H9 (cell line): ENCODE results near the gene CTCFL. TPM values are rescaled to one million over a fixed set of nuclear protein-coding genes. Genes with fewer than 3 reads are reported as not detected.

ENCODE experiments used
- DNase-seq: peaks from one replicate; pipeline ENCODE4 v3.0.0-alpha.2; 2017
- H2AFZ ChIP-seq: one replicate; pipeline ENCODE4 v1.6.1; 2013; ENCODE audit warnings: mild to moderate bottlenecking, low read length, control low read depth, moderate library complexity
- H2AK5ac ChIP-seq: 2 replicates; pipeline ENCODE4 v1.6.1; 2013; ENCODE audit warnings: low read length, control low read depth, mixed read lengths; ENCODE audit not compliant: insufficient read length
- H2BK120ac ChIP-seq: one replicate; pipeline ENCODE4 v1.6.1; 2013; ENCODE audit warnings: low read depth, mild to moderate bottlenecking, low read length, control low read depth, inconsistent platforms; ENCODE audit not compliant: poor library complexity, severe bottlenecking
- H2BK12ac ChIP-seq: 2 replicates; pipeline ENCODE4 v1.6.1; 2013; ENCODE audit warnings: low read length, control low read depth, mixed read lengths, low read depth; ENCODE audit not compliant: insufficient read length
- H2BK15ac ChIP-seq: 2 replicates; pipeline ENCODE4 v1.6.1; 2013; ENCODE audit warnings: low read depth, low read length, control low read depth
- H2BK20ac ChIP-seq: one replicate; pipeline ENCODE4 v1.6.1; 2013; ENCODE audit warnings: low read depth, mild to moderate bottlenecking, low read length, control low read depth, inconsistent platforms; ENCODE audit not compliant: poor library complexity, severe bottlenecking
- H2BK5ac ChIP-seq: 2 replicates; pipeline ENCODE4 v1.6.1; 2013; ENCODE audit warnings: low read length, control low read depth, mixed read lengths; ENCODE audit not compliant: insufficient read length
- H3K14ac ChIP-seq: 2 replicates; pipeline ENCODE4 v1.6.1; 2013; ENCODE audit warnings: low read length, control low read depth; ENCODE audit not compliant: insufficient read depth
- H3K18ac ChIP-seq: 2 replicates; pipeline ENCODE4 v1.6.1; 2013; ENCODE audit warnings: low read depth, mild to moderate bottlenecking, mixed read lengths, low read length, control low read depth; ENCODE audit not compliant: insufficient read length
- H3K23ac ChIP-seq: 2 replicates; pipeline ENCODE4 v1.6.1; 2013; ENCODE audit warnings: low read length, control low read depth, mixed read lengths, low read depth; ENCODE audit not compliant: insufficient read length
- H3K23me2 ChIP-seq: 2 replicates; pipeline ENCODE4 v1.6.1; 2013; ENCODE audit warnings: low read depth, mild to moderate bottlenecking, mixed read lengths, low read length, control low read depth; ENCODE audit not compliant: insufficient read length, poor library complexity, severe bottlenecking
- H3K27ac ChIP-seq: 2 replicates; pipeline ENCODE4 v1.5.1; 2013; ENCODE audit warnings: low read length, control low read depth, mixed read lengths, low read depth; ENCODE audit not compliant: insufficient read length
- H3K27me3 ChIP-seq: 2 replicates; pipeline ENCODE4 v1.6.1; 2013; ENCODE audit warnings: low read length, control low read depth, inconsistent platforms; ENCODE audit not compliant: insufficient read depth
- H3K4ac ChIP-seq: 2 replicates; pipeline ENCODE4 v1.6.1; 2013; ENCODE audit warnings: low read depth, mild to moderate bottlenecking, control low read depth, inconsistent platforms, low read length, moderate library complexity
- H3K4me1 ChIP-seq: 2 replicates; pipeline ENCODE4 v1.6.1; 2013; ENCODE audit warnings: low read length, control low read depth, inconsistent platforms; ENCODE audit not compliant: insufficient read depth
- H3K4me2 ChIP-seq: 2 replicates; pipeline ENCODE4 v1.6.1; 2013; ENCODE audit warnings: low read length, control low read depth, mixed read lengths; ENCODE audit not compliant: insufficient read length, insufficient read depth
- H3K56ac ChIP-seq: 2 replicates; pipeline ENCODE4 v1.6.1; 2013; ENCODE audit warnings: low read depth, mild to moderate bottlenecking, mixed read lengths, low read length, control low read depth; ENCODE audit not compliant: insufficient read length
- H3K79me1 ChIP-seq: 2 replicates; pipeline ENCODE4 v1.6.1; 2013; ENCODE audit warnings: low read depth, mild to moderate bottlenecking, moderate library complexity, low read length, control low read depth, inconsistent platforms; ENCODE audit not compliant: insufficient read depth, poor library complexity, severe bottlenecking
- H3K79me2 ChIP-seq: 2 replicates; pipeline ENCODE4 v1.6.1; 2013; ENCODE audit warnings: low read length, control low read depth, inconsistent platforms; ENCODE audit not compliant: insufficient read depth
- H3K9ac ChIP-seq: 2 replicates; pipeline ENCODE4 v1.6.1; 2013; ENCODE audit warnings: low read length, control low read depth, mixed read lengths; ENCODE audit not compliant: insufficient read length; ENCODE audit errors: extremely low read depth
- H3K9me3 ChIP-seq: one replicate; pipeline ENCODE4 v1.6.1; 2013; ENCODE audit warnings: low read depth, low read length, inconsistent platforms; ENCODE audit not compliant: control insufficient read depth
- H3T11ph ChIP-seq: one replicate; pipeline ENCODE4 v1.6.1; 2013; ENCODE audit warnings: mild to moderate bottlenecking, low read length, control low read depth, inconsistent platforms
- H4K20me1 ChIP-seq: one replicate; pipeline ENCODE4 v1.6.1; 2013; ENCODE audit not compliant: control insufficient read depth, insufficient read length, insufficient read depth
- H4K5ac ChIP-seq: 2 replicates; pipeline ENCODE4 v1.6.1; 2013; ENCODE audit warnings: low read depth, mild to moderate bottlenecking, mixed read lengths, low read length, control low read depth; ENCODE audit not compliant: insufficient read length
- H4K8ac ChIP-seq: replicated peaks from 2 replicates; pipeline ENCODE4 v1.6.1; 2013; ENCODE audit warnings: low read length, control low read depth, mixed read lengths, low read depth; ENCODE audit not compliant: insufficient read length
- H4K91ac ChIP-seq: 2 replicates; pipeline ENCODE4 v1.6.1; 2013; ENCODE audit warnings: low read depth, mild to moderate bottlenecking, moderate library complexity, mixed read lengths, low read length, control low read depth; ENCODE audit not compliant: insufficient read length
- H3K27ac Mint-ChIP-seq, 3 experiments: 2 replicates in 2 of 3; 3 replicates in 1 of 3; pipeline ENCODE4 v1.8.0; 2020 to 2021; ENCODE audit warnings: mixed read lengths in 3 of 3, mild to moderate bottlenecking in 1 of 3, moderate library complexity in 1 of 3
- H3K27me3 Mint-ChIP-seq: 2 replicates; pipeline ENCODE4 v1.8.0; 2021; ENCODE audit warnings: low read depth, mild to moderate bottlenecking, moderate library complexity, mixed read lengths
- H3K36me3 Mint-ChIP-seq, 3 experiments: 2 replicates in 2 of 3; 3 replicates in 1 of 3; pipeline ENCODE4 v1.8.0; 2020 to 2021; ENCODE audit warnings: low read depth in 3 of 3, mixed read lengths in 3 of 3; ENCODE audit not compliant: insufficient read depth in 1 of 3
- H3K4me1 Mint-ChIP-seq, 2 experiments: 2 replicates each; pipeline ENCODE4 v1.8.0; 2020; ENCODE audit warnings: mixed read lengths in 2 of 2
- H3K4me3 Mint-ChIP-seq, 2 experiments: 2 replicates in 1 of 2; 3 replicates in 1 of 2; pipeline ENCODE4 v1.8.0; 2020 to 2021; ENCODE audit warnings: mild to moderate bottlenecking in 2 of 2, mixed read lengths in 2 of 2, moderate library complexity in 1 of 2
- H3K9me3 Mint-ChIP-seq, 2 experiments: 2 replicates in 1 of 2; 3 replicates in 1 of 2; pipeline ENCODE4 v1.8.0; 2020; ENCODE audit warnings: mild to moderate bottlenecking in 2 of 2, mixed read lengths in 2 of 2, moderate library complexity in 1 of 2
- CTCF ChIP-seq: fragments of 200-600 bp; sonication (generic); conservative IDR thresholded peaks from 3 replicates; pipeline ENCODE4 v1.8.0; 2021; ENCODE audit warnings: antibody characterized with exemption, mild to moderate bottlenecking
- WGBS: extraction: QIAGEN DNeasy Blood & Tissue Kit; methylation state at CpG from one replicate; pipeline ENCODE4 v1.1.7; 2013; ENCODE audit warnings: missing lambda C conversion rate, low lambda C conversion rate, mixed read lengths; ENCODE audit not compliant: insufficient read length; ENCODE audit errors: extremely low coverage; 5-methylcytosine and 5-hydroxymethylcytosine counted together
- total RNA-seq: library from RNA; stranded (reverse); gene quantifications from 2 replicates; pipeline ENCODE4 v1.2.1, GENCODE V29; 2021

CTCFL gene
- total RNA-seq, 1 experiment from 2014 or later: 0.90 TPM

- H2BK5ac ChIP-seq: no peak overlapping the region
- no peaks in the 10 kb centered on the region for H3K27me3 ChIP-seq
- H3K9me3 ChIP-seq: no peaks in the 10 kb centered on the region
- no peak overlapping the region for H2BK15ac ChIP-seq
- peaks cover 0 to 5% (median 5%) of the 10 kb centered on the region in 3 experiments; a peak in 2 of 7 replicates for H3K36me3 Mint-ChIP-seq
- H3K18ac ChIP-seq: no peak overlapping the region
- no peak overlapping the region for H3K9ac ChIP-seq
- H3K27ac Mint-ChIP-seq: no peak overlapping the region; a peak in 1 of 7 replicates
- H3K79me2 ChIP-seq: no peaks in the 10 kb centered on the region
- DNase-seq: no peak
- no peaks in the 10 kb centered on the region for H3K79me1 ChIP-seq
- peaks cover 5 to 11% of the 10 kb centered on the region in 2 experiments; a peak in 4 of 5 replicates for H3K9me3 Mint-ChIP-seq
- H4K20me1 ChIP-seq: no peaks in the 10 kb centered on the region
- H3K4me3 Mint-ChIP-seq: no peak overlapping the region
- no peak overlapping the region for H3K27ac ChIP-seq
- no peak overlapping the region for H3K56ac ChIP-seq
- H4K91ac ChIP-seq: no peak overlapping the region
- H3K4me1 Mint-ChIP-seq: peaks cover 8 to 23% of the 10 kb centered on the region in 2 experiments
- no peak for TF ChIP-seq CTCF
- H3K23me2 ChIP-seq: no peaks in the 10 kb centered on the region
- H2AK5ac ChIP-seq: no peak overlapping the region
- no peak overlapping the region for H3K14ac ChIP-seq
- H3K4me2 ChIP-seq: no peak overlapping the region
- no peak overlapping the region for H4K5ac ChIP-seq
- no peak overlapping the region for H2BK12ac ChIP-seq
- no peak overlapping the region for H2BK120ac ChIP-seq
- no peaks in the 10 kb centered on the region for H3K4me1 ChIP-seq
- no peak overlapping the region for H4K8ac ChIP-seq
- H3K27me3 Mint-ChIP-seq: peaks cover 3% of the 10 kb centered on the region
- no peak overlapping the region for H3K23ac ChIP-seq
- H2BK20ac ChIP-seq: no peak overlapping the region
- H3T11ph ChIP-seq: no peak overlapping the region
- no CpG with 5 or more reads among the region's 21 CpGs for WGBS
- H2AFZ ChIP-seq: no peak overlapping the region
- no peak overlapping the region for H3K4ac ChIP-seq
These were observed 67.5 kb downstream of the CTCFL start for GRCh38 chr20:57457243-57458095.
